GM21447 (cell line): ENCODE measurements around the gene NEK9.
"Not testable (repeated sequence)": the region's sequence is repeated elsewhere in the genome, so short reads cannot be mapped to it uniquely, and the experiment has no call there.

Experiments
- ATAC-seq: cut with Tn5 transposase; IDR thresholded peaks from one replicate; pipeline ENCODE4 v1.9.1; 2021; ENCODE audit not compliant: unreplicated experiment

NEK9 gene

DNA sequence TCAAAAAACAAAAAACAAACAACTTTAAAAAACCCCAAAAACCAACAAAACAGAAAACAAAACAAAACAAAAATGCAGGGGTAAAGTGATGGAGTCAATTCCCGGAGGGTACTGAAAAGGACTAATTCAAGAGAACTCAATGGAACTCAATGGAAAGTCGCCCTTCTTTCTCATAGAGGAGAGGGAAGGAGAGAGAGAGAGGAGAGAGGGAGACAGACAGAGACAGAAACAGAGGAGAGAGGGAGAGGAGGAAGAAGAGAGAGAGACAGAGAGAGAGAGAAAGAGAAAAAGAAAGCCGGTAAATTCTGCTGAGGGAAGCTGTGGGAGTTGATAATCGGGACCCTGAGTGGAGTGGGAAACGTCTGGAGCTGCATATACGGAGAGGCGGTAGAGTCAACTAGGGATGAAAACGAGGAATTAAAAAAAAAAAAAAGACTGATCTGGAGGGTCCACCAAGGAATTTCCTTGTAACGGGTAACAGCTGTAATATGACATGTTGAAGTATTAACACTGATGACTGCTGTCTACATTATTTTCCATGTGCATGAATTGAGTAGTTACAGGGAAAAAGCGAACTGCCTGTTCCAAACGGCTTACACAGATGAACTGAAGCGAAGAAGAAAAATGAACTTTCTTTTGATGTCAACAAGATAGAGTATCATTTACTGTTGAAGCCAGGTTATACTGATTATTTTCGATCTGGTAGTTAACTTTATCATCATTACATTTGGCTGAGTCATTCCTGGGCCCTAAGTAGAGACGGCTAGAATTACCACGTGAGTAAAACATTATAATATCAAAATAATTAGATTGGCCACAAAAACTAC lies 58.3 kb downstream of the NEK9 start:
- no peak for ATAC-seq

DNA sequence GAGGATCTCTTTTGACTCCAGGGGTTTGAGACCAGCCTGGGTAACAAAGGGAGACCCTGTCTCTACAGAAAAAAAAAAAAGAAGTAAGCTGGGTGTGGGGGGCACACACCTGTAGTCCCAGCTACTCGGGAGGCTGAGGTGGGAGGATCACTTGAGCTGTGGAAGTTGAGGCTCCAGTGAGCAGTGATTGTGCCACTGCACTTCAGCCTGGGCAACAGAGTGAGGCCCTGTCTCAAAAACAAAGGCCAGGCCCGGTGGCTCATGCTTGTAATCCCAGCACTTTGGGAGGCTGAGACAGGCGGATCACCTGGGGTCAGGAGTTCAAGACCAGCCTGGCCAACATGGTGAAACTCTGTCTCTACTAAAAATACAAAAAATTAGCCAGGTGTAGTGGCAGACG lies 59.1 kb downstream of the NEK9 start:
- not testable (repeated sequence) for ATAC-seq

DNA sequence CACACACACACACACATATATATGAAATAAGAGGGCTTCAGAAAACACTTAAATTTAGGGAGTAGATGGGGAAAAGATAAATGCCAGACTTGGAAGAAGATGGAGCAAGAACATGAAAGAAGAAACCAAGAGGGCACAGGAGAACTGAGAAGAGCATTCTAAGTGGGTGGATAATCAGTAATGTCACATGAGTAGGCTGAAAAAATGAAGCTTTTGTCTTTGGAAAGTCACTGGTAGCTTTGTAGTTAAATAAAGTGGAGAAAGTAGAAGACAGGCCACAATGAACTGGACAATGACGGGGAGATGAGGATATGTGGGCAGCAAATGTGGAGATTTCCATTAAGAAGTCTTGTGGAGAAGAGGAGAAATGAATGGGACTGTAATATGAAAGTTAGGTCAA lies 59.6 kb downstream of the NEK9 start:
- ATAC-seq = no peak

DNA sequence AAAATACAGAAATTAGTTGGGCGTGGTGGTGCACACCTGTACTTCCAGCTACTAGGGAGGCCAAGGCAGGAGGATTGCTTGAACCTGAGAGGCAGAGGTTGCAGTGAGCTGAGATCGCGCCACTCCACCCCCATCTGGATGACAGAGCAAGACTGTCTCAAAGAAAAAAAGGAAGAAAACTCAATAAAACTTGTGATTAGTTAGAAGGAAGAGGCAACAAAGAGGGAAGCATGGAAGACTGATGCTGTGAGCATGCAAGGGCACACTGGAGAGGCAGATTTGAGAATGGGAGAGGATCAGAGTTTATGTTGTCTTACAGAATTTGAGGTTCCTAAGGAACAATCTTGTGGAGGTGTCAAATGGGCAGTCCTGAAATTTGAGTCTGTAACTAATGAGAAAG lies 60.2 kb downstream of the NEK9 start:
- no peak for ATAC-seq

DNA sequence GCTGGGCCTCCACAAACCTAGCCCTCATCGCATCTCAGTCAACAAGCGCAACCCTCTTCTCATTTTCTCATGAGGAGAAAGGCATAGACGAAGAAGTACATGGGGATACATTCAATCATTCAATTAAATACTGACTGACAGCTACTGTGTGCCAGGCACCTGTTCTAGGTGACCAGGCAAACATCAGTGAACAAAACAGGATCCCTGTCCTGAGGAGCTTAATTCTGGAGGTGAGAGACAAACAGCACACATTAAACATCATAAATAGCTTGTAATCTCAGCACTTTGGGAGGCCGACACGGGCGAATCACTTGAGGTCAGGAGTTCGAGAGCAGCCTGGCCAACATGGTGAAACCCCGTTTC lies 62.7 kb downstream of the NEK9 start:
- ATAC-seq = no peak

DNA sequence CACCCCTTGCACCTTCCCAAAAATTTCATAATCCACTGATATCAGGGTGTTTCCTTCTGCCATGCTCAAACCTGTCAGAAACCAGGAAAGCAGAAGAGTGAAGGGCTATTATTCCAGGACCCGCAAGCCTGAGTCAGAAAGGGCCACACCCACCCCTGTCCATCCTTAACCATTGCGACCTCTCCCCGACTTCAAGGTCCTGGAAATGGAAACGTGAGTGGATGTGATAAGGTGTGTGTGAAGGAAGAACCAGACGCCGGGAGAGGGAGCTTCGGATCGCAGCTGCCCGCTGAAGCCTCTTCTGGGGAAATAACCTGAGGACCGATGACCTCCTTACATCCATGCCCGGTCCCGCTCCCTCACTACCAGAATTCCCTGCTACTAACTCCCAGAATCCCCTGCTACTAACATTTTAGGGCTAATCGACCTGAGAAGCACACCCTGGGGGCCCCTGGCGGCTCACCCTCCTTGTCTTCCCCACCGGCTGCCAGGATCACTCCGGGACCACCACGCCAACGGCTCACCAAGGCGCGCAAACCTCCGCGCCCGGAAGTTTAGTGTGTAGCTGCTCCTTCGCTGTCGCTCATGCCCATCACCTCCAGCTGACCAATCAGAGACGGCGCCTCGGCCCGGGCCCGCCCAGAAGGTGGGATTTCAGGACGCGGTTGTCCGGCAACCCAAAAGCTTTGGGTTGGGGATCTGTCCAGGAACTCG lies 63.2 kb downstream of the NEK9 start, which contains the start of gene ACYP1:
ACYP1 (minus strand) TSS at position 534 of the 714 bp plus-strand sequence; CDS start at position 63, 471 bp downstream.
- peak; percentile 96 for ATAC-seq

DNA sequence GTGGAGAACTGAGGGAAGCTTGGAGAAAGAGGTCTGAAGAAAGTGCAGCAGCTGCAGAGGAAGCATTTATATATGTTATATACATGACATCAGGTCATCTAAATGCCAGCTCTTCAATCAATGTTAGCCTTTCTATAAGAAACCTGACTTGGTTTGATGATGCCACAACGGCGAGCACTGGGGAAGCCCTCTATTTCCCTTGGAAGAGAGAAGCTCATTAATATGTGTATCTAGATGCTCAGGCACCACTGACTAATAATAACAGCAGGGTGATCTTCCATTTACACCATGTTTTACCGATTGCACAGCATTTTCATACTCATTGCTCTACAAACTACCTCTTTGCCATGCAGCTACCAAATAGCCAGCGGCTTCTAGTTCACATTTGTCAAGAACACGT lies 63.8 kb downstream of the NEK9 start:
- ATAC-seq = no peak

DNA sequence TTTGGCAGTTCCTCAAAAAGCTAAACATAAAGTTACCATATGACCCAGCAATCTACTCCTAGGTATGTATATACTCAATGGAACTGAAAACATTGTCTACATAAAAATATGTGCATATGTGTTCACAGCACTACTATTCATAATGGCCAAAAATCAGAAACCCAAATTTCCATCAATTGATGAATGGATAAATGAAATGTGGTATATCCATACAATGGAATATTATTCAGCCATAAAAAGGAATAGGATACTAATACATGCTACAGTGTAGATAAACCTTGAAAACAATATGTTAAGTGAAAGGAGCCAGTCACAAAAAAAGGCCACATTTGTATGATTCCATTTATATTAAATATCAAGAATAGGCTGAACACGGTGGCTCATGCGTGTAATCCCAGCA lies 66.4 kb downstream of the NEK9 start:
- no peak for ATAC-seq

DNA sequence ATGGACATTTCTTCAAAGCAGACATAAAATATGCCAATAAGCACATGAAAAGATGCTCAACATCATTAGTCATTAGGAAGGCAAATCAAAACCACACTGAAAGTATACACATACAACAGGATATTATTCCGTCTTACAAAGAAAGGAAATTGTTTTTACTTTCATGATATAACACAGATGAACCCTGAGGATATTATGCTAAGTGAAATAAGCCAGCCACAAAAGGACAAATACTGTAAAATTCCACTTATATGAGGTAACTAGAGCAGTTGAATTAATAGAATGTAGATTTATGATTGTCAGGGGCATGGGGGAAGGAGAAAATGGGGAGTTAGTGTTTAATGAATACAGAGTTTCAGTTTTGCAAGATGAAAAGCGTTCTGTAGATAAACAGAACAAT lies 67.2 kb downstream of the NEK9 start:
- ATAC-seq = no peak

DNA sequence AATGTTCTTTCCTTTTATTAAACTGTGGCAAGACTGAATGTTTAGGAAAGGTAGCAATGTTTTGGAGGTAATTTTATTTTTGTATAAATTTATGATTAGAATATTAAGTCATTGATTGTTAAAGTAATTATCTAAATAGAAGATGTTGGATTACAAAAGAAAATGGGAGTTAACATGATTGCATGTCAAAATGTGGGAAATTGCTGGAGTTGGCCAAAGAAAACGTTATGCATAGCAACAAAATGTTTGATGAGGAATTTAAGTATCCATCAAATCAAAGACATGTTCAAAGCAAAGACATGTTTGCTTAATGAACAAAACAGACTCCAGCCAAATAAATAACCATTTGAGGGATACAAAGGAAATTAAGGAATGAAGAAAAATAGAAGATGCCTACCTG lies 72.4 kb downstream of the NEK9 start:
- ATAC-seq = no peak

DNA sequence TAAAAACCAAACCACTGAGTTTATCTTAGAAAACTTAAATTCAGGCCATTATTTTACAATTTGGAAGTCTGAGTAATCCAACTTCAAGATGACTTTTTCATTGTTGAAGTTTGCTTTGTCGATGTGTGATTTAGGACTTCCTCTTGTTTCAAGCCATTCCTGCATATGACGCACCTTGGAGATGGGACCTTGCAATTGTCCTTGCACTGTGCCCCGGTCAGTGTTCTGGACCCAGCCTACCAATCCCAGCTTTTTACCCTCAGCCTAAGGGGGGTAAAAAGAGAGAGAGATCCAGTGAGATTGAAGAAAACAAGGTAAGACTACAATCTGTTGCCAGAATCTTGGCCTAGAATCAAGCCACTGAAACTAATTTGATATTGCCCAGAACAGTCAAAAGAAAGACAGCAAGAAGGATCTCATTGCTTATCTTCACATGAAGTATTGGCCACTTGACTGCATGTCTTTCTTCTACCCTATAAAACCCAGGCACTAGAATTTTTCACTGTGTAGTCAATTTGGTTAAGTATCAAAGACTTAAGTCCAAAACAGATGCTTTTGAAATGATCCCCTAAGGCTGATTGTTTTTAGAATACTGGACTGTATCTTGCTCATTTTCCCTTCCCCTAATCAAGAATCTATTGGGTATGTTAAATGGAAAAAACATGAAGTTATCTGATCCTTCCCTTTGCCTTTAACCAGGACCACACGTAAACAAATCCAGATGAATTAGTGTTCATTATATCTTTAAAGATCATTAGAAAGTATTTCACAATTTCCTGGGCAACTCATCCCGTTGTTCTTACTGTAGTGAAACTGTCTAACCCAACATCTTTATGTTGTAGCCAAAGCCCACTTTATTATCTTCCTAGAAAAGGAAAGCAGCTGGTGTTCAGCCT lies 73.2 kb downstream of the NEK9 start:
- no peak for ATAC-seq

DNA sequence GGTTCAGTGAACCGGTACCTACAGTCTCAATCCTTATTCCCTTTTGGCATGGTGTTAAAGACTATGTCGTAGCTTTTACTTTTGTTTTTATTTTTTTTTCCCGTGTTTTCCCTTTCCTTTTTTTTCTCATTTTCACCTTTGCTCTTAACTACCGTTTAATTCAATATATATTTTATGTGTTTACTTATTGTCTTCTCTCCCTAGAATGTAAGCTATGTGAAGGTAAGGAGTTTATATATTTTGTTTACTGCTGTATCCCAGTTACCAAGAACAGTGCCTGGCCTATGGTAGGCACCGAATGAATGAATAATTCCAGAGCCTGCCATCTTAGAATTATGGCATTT lies 75.3 kb downstream of the NEK9 start:
- no peak for ATAC-seq

DNA sequence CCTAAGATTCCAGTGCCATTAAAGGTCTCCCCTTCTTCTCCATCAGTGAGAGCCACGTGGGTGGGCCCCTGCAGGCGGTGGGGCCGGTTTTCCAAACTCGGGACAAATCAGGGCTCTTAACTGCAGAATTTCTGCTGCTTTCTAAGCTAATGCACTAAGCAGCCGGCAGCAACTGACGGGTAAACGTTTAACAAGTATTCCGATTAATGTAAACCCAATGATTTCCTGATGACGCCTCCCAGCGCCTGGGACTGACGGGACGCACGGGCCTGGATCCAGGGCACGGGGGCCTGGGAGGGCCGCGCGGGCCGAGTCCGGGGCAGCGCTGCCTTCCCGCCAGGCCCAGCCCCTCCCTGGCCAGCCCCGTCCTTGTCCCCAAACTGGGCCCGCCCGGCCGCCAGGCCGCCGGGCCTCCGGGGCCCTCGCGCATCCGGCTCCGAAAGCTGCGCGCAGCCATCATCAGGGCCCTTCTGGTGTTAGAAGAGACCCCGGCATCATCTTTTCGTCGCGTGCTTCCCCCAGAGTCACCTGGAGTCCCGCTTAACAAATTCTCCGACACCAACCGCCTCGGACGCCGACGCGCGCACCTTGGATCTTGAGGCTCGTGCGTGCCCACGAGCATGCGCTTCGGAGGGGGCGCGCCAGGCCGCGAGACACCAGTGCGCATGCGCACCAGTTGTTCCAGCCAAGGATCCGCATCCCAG lies 75.8 kb downstream of the NEK9 start, which contains the start of gene MLH3:
MLH3 (minus strand) TSS at position 616 of the 704 bp plus-strand sequence. CDS start 1,812 bp downstream, outside the sequence.
- ATAC-seq = peak; percentile 75

DNA sequence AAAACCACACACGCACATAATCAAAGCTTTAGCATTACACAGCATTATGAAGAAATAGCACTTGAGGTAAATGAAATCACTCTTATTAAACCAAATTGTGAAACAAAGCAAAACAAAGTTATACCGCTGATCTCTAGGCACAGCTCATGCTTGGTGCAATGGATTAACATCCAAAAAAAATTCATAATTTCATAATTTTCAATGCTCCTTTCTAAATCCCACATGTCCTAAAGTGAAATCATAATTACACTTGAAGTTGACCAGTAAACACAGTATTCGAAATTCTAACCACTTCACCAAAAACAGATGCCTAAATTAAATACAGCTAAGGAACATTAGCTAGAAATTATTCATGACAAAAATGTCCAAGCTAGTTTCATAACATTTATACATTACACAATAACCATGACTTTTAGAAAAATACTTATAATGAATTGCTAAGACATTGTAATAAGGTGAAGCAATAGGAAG lies 77.1 kb downstream of the NEK9 start:
- no peak for ATAC-seq

DNA sequence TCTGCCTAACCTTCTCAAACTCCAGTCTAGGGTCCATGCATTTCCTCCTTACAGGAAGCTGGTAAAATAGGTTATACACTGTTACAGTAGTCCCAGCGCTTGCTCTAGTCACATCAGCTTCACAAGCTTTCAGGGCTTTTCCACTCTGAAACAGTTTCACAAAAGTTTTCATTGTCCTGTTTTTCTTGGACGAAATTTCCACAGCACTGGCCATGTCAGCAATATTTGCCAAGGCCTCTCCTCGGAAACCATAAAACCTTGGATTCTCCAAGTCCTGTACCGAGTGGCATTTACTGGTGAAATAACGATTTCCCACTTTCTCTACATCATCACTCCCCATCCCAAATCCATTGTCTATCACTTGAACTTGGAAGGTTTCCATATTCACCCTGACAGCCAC lies 77.7 kb downstream of the NEK9 start:
- ATAC-seq = no peak

DNA sequence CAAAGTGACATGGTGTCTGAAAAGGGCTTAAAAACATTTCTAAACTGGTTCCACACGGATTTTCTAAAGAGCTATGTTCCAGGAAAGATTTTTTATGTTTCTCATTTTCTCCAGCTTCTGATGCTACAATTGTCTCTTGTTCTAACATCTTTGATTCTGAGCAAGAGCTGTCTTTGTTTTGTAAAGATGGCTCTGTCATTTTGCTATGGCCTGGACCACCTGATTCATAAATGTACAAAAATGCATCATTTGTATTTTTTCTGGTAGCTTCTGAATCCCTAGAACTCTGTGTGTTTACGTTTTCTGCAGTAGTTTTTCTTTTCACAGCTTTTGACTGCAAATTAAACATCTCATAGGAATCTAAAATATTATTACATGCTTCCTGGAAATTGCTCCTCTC lies 78.7 kb downstream of the NEK9 start:
- no peak for ATAC-seq

DNA sequence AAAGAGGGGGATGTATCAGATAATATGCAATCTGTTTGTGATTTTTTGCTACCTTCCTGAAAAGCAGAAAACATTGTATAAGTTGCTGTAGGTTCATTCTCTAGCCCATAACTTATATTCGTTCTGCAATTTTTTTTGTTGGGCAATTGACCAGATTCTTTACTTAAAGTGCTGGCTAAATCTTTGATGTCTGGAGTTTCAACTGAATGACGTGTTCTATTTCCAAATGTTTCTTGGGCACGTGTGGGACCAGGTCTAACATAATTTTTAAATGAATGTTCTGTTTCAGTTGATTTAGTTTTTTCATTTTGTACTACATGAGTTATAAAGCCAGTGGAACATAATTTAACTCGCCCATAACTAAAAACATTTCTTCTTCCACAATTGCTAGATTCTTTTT lies 79.3 kb downstream of the NEK9 start:
- ATAC-seq = no peak

DNA sequence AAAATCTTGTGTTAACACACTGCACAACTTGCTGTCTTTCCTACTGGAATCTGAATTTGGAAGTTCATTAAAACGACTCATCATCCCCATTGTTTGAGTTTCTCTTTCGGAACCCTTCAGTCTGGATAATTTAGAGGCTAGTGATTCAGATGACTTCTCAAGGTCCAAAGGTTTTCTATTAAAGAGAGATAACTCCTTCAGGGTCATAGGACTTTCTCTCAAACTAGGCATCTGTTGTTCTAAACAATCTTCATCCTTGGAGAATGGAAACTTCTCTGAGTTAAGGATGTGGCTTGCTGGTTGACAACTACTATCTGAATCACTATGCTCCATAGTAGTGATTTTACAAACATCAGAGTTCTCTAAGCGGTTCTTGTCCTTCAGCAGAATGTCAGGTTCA lies 79.9 kb downstream of the NEK9 start:
- no peak for ATAC-seq

DNA sequence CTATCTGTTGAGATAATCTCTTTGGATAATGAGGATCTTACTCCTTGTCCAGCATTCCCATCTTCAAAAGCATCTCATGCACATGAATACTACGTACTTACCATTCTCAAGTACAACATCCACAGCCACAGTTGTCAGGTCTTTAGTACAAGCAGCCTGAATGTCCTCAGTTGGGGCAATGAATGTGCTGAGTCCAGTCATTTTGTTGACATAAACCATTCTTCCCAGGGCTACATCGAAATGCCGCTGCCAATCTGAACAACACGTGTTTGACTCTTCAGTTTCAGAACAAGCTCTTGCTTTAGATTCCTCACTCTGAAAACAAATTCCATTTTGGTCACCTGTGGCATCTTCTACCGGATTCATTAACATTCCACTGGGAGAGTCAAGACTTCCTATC lies 80.6 kb downstream of the NEK9 start:
- no peak for ATAC-seq

DNA sequence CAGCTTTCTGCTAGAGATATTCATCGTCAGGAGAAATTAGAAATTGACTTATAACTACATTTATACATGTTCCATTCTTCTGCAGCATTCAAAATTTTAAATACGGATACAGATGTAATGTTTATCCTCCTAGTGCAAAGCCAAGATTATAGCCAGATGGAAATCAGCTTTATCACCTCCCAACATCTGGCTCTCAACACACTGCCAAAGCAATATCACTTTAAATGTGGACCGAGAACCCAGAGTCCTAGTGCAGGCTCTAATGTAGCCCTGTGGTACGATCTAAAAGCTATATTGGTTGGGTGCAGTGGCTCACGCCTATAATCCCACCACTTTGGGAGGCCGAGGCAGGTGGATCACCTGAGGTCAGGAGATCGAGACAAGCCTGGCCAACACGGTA lies 82.1 kb downstream of the NEK9 start:
- no peak for ATAC-seq

DNA sequence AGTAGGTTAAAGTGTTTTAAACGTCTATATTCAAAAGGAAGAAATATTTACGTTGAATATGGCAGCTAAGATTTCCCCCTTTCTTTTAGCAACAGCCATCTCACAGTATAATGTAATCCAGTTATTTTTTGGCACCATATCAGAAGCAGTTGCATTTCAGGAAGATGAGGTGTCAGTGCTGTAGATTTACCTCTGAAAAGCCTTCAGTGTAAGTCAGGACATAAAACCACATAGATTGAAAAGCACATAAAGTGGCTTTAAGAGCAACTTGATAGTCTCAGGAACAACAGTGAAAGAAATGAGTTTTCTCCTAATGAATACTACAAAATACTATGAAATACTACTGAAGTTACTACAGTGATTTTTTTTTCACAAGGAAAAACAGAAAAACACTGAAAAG lies 82.5 kb downstream of the NEK9 start:
- ATAC-seq = no peak
